Posterior cingulate gyrus (tissue), 11 donors: ENCODE results near the gene ERI3.

Source experiments
- DNase-seq, 10 donors: peaks; one replicate each; pipeline versions ENCODE4 v3.0.0 to v3.0.0-alpha.2; 2020 to 2021; ENCODE audit warnings: mixed read lengths in 3 of 10
- intact Hi-C: fragments of 100-400 bp; cut with DNase I; formaldehyde crosslinking; loops from one replicate; pipeline ENCODE4 v1.15.1; 2023

The ERI3 gene

DNA sequence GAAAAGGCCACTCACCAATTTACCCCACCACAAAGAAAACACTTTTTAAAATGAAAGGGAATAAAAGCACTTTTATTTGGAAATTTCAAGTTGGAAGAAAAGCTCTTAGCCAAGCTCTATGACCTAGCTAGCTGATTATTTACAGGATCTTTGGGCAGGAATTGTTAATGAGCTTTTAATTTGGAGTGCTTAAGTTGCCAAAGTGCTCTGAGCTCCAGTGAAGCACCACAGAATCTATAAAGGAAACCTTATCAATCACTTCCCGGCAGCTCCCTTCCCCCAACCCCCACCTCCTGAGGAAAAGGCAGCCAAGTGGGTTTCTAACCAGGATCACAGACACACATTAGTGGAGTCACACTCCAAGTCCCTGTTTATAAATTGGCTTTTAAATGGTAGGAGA lies 1.5 kb downstream of the ERI3 start:
- DNase-seq, result no peak
- intact Hi-C loops, result no loop called here

DNA sequence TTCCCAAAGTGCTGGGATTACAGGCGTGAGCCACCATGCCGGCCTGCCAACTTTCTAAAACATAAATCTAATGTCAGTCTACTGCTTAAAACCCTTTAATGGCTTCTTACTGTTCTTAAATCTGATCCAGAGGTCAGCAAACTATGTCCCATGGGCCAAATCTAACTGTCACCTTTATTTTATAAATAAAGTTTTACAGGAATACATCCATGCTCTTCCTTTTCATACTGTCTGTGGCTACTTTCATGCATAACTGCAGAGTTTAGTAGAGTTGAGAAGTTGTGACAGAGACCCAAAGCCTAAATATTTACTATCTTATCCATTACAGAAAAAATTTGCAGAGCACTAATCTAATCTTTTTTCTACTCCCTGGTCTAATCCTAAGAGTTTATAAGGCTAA lies 3.8 kb downstream of the ERI3 start:
- intact Hi-C loops, result no loop called here
- no peak for DNase-seq

DNA sequence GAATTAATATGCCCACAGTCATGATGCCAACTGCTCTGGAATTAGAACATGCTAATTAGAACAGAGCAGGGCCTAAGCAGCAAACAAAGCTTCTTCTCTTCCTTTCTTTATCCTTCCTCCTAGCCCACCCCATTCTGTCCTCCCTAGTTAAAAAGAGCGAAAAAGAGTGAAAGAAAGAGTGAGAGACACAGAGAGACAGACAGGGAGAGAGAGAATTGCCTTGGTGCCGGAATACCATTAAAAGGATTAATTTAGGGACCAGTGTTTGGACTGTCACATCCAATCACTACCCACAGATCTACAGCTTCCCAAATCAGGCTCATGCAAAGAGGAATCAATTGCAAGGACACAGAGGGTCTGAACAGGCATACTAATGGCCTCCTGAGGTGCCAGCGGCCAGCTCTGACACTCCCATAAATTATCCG lies 7.0 kb downstream of the ERI3 start:
- intact Hi-C loops, result no loop called here
- no peak for DNase-seq

DNA sequence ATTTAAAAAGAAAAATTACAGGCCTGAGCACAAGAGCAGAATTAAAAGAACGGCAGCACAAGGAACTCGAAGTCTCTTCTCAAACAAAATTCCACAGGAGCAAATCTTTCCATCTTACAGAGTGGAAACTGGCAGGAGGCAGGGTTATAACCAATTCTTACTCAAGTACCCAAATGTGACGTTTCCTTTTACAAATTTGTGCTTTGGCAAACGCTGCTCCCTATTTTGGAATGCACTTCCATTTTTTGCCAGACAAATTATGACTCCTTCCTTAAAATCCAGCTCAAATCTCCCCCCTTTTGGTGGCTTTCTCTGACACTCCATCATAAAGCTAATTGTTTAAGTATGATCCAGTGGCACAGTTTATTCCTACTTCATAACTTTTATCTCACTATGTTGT lies 7.8 kb downstream of the ERI3 start:
- no peak for DNase-seq
- intact Hi-C loops, result no loop called here

DNA sequence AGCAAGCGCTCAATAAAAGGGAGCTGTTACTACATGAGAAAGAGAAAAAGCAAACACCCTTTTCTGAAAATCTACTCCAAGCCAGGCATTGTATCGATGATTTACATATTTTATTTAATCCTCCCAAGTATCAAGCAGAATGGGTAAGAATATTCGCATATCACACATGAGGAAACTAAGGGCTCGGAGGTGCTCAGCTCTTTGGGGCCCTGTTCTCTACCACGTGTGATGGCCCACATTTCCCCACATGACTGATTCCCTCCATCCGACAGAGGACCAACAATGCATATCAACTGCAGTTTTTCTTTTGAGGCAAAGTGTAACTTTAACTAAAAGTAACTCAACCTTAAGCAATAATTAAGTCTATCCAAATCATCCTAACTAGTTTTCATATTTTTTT lies 8.2 kb downstream of the ERI3 start:
- no peak for DNase-seq
- intact Hi-C loops, result no loop called here

DNA sequence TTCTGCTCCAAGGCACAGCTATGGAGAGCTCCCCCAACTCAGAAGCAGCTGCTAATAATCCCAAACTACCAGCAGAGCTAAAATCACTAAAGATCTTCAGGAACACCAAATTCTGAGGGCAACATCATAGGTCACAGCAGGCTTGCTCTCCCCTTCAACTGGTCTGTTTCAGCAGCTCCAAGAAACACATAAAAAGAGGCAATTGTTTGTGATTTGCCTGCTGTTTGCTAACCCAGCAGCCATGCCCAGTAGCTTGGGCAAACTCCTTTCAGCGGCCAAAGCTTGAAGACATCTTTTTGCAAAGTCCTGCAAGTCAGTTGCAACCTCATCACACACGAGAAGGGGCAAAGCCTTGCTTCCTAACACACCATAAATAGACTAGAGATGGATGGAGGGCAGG lies 8.9 kb downstream of the ERI3 start:
- DNase-seq, result peak in 2 of 10 donors; percentile 30 to 35
- intact Hi-C loops, result no loop called here

DNA sequence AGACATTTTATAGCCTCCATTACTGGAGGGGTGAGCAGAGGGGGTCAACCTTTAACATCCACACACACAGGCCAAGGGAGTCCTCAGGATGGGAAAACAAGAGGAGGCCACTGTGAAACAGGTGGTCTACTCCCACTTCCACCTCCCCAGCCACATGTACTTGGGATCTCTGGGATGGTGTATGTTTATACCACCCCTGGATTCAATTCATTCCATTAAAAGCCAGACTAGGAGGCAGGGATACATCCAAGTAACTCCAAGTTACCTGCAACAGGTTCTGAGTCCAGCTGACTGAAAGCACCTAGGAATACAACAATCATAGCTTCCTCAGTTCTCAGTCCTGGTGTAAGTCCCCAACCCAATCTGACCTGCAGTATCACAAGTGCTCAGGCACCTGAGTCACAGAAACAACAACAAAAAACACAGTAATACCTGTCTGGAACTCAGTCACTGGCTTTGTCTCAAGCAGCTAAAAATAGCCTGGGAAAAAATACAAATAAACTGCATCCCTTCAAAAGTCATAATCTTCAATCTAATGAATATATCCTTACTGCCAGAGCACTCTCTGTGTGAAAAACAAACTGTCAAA lies 9.8 kb downstream of the ERI3 start:
- DNase-seq, result no peak
- intact Hi-C loops, result no loop called here

DNA sequence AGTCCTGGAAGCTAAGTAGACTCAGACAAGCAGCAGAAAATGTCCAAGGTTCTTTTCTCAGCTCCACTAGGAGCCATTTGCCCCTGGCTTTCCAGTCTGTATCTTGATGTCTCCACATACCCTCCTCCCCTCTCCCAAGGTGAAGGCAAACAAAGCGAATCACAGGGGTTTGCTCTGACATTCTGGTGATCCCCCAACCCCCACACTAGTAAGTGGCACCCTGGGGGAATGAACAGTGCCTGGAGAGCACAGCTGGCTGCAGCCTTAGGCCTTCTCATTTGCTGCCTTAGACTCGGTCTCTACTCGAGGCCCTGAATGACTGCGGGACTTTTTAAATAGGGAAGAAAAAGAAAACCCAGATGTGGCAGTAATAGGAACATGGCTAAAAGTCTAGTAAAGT lies 15.3 kb downstream of the ERI3 start:
- no peak for DNase-seq
- intact Hi-C loops, result no loop called here

DNA sequence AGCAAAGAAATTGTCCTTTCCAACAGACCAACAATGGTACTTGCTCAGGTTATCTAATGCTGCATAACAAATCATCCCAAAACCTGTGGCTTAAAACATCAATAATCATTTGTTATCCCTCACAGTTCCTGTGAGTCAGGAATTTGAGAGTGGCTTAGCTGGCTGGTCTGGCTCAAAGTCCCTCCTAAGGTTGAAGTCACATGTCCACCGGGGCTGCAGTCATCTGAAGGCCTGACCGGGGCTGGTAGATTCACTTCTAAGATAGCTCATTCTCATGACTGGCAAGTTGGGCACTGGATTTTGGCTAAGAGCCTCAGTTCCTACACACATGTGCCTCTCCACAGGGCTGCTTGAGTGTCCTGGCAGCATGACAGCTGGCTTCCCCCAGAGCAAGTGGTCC lies 16.9 kb downstream of the ERI3 start:
- intact Hi-C loops, result no loop called here
- no peak for DNase-seq

DNA sequence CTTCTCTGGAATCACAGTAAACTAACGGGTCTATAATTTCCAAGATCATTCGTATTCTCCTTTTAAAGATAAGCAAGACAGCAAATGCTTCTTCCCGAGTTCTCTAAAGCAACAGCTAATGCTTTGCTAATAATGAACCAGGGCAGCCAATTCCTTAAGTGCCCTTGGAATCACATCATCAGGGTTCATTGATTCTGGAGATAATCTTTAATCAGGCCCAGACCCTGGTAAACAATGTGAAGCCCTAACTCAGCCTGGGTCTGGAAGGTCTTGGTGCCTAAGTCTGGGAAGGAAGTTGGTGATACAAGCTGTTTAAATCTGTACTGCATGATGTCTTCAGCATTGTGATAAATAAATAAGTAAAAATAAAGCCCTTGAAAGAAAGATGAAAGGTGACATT lies 18.4 kb downstream of the ERI3 start:
- intact Hi-C loops, result no loop called here
- no peak for DNase-seq

DNA sequence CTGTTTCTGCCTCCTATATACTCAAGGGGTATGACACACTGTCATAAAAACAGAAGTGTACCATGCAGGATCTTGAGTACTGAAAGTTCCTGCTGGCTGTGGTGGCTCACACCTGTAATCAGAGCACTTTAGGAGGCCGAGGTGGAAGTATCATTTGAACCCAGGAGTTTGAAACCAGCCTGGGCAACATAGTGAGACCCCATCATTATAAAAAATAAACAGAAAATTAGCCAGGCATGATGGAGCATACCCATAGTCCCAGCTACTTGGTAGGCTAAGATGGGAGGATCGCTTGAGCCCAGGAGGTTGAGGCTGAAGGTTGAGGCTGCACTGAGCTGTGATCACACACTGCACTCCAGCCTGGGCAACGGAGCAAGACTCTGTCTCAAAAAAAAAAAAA lies 20.1 kb downstream of the ERI3 start:
- DNase-seq, result no peak

DNA sequence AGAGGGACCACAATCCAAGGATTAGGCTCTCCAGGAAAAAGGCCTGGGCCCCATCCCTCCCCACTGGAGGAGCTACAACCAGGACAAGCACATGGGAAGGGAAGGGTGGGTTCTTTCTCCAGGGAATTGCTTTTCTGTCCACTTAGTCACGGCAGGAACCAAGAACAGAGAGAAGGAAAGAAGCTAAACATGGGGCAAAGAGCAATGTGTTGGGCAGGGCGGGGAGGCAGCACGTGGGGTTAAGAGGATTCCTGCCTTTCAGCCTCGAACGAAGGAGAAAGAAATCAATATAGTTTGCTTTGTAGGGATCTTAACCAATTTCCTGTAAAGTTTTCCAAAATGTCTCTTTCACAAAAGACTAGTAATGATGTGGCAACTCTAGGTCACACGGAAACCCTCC lies 21.7 kb downstream of the ERI3 start:
- intact Hi-C loops, result no loop called here
- DNase-seq, result no peak

More for the DNA sequence above, 20.1 kb downstream of the ERI3 start:
- intact Hi-C loops, result no loop called here

DNA sequence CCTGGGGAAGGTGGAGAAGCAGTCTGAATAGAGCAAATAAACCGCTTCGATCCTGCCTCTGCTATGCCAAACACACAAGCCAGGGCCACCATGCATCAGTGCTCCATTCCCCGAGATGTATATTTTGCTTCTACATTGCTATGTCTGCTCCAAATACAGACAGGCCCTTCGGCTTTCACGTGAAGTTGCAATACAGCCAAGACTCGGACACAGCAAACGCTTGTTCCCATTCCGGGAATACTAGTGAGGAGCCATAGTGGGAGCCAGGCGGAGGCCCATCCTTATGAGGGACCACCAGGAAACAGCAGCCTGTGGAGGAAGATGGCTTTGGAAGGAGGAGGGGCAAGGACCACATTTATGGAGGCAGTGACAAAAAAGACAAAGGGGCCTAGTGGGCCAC lies 22.6 kb downstream of the ERI3 start:
- intact Hi-C loops, result no loop called here
- DNase-seq, result no peak

DNA sequence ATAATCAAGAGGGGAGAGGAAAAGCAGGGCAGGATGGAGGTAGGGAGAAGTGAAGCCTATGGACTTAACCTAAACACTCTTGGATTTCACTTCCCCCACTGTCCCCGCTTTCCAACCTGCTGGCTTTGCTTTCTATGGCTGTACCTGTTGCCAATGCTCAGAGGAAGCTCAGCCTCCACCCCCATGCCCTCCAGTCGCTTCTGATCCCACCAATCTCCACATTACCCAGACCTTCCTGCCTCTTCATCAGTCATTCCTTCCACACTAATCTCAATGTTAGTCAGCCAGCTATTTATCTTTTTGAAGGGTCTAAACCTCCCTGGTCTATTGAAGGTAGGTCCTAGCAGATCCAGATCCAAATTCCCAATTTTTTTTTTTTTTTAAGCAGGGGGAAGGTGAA lies 24.1 kb downstream of the ERI3 start:
- no peak for DNase-seq
- intact Hi-C loops, result no loop called here

DNA sequence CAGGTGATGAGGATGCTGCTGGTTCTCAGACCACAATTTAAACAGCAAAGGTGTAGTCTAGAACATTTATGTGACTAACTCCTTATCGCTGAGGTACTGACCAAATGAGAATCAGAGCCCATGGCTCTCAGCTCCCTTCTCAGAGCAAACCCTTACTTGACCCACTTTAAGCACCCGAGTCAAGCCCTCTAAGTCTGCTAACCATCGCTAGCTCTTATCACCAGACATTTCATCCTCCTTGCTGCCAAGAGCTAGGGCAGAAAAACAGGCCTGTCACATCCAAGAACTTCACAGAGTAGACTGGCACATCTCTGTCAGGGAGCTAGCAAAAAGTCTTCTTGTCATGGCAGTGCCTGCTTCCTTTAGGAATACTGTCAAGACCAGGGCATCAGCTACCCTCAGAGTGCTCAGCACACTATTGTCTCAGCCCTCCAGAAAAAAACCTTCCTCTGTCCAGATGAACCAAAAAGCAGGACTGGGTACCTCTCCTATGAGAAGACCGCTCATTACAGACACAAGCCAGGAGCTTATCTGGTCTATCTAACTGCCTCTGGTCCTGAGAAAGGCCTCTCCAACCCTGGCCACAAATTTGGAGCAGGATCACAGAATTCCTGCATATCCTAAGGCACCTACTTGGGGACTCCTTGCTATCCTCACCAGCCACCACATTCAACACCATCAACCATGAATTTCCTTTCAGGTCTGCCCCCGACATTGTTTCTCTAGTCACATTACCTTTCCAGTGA lies 26.2 kb downstream of the ERI3 start:
- intact Hi-C loops, result no loop called here
- no peak for DNase-seq

DNA sequence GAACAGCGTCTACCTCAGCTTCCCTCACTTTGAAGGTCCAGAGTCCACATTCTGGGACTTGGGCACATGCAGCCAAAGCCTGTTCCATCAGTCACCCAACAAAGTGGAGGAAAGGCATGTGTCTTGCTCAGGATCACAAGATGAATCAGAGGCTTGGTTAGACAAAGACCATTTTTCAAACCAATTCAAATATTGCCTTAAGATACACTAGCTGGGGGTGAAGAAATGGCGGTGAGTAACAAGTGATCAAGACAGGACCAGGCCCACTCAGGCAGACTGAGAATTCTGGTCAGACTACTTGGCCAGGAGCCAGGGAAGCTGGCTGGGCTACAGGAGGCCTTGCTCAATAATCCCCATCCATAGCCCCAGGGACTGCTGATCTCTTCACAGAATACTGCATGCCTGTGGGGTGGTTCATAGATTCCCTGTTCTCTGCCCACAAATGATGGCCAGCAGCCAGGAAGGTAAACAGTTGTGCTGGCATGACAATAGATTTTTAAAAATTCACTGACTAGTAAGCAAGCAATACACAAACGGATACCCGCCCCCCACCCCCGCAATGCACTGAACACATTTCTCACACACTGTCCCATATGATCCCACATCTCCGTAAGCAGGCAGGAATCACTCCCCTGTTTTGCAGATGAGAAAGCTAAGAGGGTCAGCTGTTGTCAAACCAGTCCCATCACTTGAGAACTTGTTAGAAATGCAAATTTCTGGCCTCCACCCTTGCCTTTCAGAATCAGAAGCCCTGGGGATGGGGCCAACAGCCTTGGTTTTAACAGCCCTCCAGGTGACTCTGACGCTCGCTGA lies 27.2 kb downstream of the ERI3 start:
- peak in 3 of 10 donors; percentile 21 to 44 (median 31) for DNase-seq
- intact Hi-C loops, result no loop called here

DNA sequence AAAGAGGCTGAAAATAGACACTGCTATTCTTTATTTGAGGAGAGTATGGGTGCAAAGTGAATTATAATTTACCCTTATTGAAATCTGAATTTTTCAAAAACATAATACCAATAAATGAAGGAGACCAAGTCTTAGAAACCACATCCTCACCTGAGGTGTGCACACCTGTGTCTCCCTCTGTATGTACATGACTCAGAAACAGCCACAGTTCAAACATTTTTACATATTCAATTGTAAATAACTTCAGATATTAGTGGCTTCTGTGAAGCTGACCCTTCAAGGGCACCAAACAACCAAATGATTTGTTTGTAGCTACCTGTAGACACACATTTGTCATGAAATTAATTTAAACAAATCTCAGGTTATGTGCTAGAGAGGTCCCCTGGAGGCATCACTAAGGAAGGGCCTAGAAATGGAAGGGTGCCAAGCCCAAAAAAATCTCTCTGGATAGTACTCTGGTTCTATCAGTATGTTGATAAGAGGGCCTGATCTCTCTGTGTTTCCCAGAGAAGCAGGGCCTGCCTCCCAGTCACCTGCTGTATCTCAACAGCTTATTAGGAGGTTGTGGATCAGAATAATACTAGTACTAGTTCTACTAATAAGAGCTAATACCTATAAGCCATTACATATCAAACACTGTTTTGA lies 28.1 kb downstream of the ERI3 start:
- intact Hi-C loops, result no loop called here
- DNase-seq, result no peak

DNA sequence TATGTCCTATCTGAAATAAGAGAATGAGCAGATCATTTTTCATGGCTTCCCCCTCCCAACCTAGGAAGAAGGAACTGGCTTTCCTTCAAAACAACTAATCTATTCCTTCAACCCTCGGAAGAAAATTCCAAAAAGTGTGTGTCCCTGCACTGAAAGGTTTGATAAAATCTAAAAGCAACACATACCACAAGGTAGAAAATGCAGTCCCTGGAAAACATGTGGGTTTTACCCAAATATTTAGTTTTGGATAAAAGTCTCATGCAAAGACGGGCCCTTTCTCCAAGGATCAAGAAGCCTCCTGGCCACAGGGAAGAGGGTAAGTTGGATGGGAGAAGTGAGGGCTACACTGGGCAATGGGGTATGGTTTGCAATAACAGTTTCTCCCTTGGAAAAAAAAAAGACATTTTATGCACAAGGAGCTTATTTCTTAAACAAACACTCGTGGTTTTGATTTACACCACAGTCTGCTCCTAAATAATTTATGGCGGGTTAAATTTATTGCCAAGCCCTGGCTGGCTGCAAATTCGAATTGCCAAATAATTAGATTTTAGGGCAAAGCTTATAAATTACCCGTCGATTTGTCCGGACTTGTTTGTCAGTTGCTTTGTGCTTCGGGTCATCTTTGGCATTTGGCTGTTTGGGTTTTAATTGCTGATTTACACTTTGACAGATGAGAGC lies 28.9 kb downstream of the ERI3 start:
- intact Hi-C loops, result no loop called here
- DNase-seq, result no peak

DNA sequence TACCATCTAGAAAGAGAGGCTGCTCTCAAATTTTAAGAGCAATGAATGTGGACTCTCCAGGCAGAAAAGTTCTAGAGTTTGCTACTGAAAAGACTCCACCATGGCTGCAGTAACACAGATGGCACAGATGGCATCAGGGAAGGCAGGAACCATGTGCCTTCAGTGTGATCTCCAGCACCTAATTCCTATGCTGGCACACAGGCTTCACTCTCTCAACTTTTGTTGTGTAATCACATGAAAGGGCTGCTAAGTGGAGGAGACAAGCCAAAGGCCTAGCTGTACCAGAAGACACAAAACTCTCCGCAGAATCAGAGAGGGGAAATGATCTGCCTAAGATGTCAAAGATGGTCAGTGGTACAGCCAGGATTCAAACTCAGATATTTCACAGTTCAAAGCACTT lies 31.1 kb downstream of the ERI3 start:
- intact Hi-C loops, result no loop called here
- DNase-seq, result no peak

DNA sequence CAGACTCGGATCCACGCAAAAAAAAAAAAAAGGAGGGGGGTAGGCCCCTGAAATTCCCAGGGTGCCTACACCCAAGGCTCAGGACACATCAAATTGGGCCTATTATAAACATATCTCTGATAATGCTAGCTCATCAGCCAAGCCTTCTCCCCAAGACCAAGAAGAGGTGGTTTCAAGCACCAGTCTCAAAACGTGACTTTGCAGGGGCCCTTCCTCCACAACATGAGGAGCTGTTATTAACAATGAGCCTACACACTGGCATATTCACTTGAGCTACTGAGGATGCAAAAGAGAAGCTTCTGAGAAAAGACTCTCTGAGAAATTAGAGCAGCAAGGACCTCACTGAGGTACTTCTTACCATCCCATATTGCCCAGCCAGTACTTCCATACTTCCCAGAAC lies 32.7 kb downstream of the ERI3 start:
- DNase-seq, result no peak
- intact Hi-C loops, result no loop called here

DNA sequence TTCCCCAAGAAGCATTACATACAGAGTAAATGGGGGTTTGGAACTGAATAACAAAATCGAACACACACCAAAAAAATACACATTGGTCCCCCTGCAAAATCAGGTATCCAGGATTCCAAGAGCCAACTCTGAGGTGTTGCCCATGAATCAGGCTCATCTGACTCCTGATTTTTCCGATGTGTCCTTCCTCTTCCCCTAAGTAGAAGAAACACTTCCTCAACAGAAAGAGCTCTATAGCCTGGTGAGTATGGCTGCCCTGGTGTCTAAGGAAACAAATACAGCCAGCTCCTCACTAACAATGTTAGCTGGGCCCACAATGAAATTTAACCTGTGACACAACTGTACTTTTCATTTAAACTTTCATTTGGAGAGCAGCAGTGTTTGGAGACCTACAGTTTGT lies 33.6 kb downstream of the ERI3 start:
- DNase-seq, result no peak
- intact Hi-C loops, result no loop called here
